ENCODE data around the gene C1orf52. TPM values are rescaled to one million over a fixed set of nuclear protein-coding genes. Genes with fewer than 3 reads are reported as not detected.

Gene C1orf52
- total and polyA plus RNA-seq, 9 of the 15 experiments (the other 6 are each of a cell fraction or from before 2014, with no cell fraction given) = 17.0 to 38.5 (median 33.0) TPM

GRCh38 chr1:85224734-85225623 is 34.5 kb downstream of the C1orf52 start (continued):
- TF ChIP-seq SMAD2 (IDR thresholded peaks at IDR 0.05; ENCODE audit: low read depth, low read length) = no peak
- peak; percentile 87; the same call in 1 of the 2 replicates for TF ChIP-seq ETS1 (conservative IDR thresholded peaks at IDR 0.05; ENCODE audit: control insufficient read depth, low read depth, low read length)
- peak; percentile 50; the same call in 1 of the 2 replicates for TF ChIP-seq NR2C1 (IDR thresholded peaks at IDR 0.05)
- peak; percentile 42; the same call in 1 of the 2 replicates for TF ChIP-seq NR2C1 (tag; IDR thresholded peaks at IDR 0.05)
- TF ChIP-seq, protein P1, sequence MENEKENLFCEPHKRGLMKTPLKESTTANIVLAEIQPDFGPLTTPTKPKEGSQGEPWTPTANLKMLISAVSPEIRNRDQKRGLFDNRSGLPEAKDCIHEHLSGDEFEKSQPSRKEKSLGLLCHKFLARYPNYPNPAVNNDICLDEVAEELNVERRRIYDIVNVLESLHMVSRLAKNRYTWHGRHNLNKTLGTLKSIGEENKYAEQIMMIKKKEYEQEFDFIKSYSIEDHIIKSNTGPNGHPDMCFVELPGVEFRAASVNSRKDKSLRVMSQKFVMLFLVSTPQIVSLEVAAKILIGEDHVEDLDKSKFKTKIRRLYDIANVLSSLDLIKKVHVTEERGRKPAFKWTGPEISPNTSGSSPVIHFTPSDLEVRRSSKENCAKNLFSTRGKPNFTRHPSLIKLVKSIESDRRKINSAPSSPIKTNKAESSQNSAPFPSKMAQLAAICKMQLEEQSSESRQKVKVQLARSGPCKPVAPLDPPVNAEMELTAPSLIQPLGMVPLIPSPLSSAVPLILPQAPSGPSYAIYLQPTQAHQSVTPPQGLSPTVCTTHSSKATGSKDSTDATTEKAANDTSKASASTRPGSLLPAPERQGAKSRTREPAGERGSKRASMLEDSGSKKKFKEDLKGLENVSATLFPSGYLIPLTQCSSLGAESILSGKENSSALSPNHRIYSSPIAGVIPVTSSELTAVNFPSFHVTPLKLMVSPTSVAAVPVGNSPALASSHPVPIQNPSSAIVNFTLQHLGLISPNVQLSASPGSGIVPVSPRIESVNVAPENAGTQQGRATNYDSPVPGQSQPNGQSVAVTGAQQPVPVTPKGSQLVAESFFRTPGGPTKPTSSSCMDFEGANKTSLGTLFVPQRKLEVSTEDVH (IDR thresholded peaks at IDR 0.05; ENCODE audit: low read depth, partially characterized antibody) = no peak
- no peak for TF ChIP-seq ZNF184 (CRISPR knock-in tag; IDR thresholded peaks at IDR 0.05)
